Measurements from ENCODE around the gene PAQR9.
"Not testable (repeated sequence)": the region's sequence is repeated elsewhere in the genome, so short reads cannot be mapped to it uniquely, and the experiment has no call there.

The PAQR9 gene, protein sequence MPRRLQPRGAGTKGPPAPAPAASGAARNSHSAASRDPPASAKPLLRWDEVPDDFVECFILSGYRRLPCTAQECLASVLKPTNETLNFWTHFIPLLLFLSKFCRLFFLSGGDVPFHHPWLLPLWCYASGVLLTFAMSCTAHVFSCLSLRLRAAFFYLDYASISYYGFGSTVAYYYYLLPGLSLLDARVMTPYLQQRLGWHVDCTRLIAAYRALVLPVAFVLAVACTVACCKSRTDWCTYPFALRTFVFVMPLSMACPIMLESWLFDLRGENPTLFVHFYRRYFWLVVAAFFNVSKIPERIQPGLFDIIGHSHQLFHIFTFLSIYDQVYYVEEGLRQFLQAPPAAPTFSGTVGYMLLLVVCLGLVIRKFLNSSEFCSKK

DNA sequence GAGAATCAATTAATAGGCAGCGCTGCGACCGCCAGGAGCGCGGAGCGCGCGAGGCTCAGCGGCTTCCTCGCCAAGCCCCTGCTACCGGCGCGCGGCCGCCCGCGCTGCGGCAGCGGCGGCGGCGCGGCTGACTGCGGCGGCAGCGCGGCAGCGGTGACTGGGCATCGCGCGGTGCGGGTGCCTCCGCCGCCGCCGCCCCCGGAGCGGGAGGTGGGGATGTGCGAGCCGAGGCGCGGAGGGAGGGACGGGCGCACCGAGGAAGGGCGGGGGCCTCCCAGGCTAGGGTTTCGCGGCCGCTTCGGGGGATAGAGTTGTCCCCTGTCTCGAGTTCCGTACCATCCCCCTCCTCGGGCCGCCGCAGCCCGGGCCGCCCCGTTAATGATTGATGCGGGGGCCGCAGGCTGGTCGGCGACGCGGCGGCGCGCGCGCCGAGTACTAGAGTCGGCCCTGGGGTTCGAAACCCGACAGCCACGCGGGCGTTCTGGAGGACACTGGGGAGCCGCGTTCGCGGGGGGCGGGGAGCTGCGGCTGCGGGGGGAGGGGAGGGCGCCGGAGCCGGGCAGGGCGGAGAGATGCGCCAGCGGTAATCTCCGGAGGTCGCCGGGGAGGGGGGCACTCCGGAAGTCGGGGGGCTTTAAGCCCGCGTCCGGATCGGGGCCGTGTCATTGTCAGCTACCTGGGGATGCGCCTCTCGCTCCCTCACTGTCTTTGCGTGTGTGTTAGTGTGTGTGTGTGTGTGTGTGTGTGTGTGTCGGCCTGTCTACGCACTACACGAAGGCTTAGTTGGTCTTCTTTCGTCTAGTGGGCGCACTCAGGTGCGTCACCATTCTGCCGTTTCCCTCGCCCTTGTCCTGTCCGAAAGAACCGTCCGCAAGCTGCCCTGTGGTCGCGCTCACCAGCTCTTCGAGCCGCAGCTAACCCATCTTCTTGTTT, at the start of gene PAQR9:
PAQR9 (minus strand) TSS at position 159 of the 933 bp plus-strand sequence. CDS start 338 bp downstream, outside the sequence.
- no peak for DNase-seq

- no peak for DNase-seq
These were observed 48.2 kb upstream of the PAQR9 start for GRCh38 chr3:143011705-143012104.

GRCh38 chr3:143010024-143010423, 46.5 kb upstream of the PAQR9 start:
- no peak for DNase-seq

GRCh38 chr3:143004823-143005222, 41.3 kb upstream of the PAQR9 start:
- DNase-seq = no peak

DNA sequence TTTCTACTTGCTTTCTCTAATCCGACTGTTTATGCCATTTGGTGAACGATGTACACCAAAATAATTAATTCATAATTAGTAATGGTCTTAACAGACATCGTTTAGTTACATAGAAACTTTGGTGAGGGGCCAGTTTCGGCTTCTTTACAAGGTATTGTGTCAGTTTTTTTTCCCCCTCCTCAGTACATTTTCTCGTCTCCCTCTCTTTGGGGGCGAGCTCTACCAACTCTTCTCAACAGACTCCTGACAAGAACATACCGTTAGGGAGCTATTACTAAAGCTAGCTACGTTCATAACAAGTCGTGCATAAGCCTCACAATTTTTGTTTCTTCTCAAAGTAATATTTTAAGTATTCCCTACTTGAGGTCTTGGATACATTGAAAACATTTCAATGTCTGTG, 39.3 kb upstream of the PAQR9 start:
- no peak for DNase-seq

- DNase-seq = no peak
These were observed 38.7 kb upstream of the PAQR9 start for GRCh38 chr3:143002083-143002712.

- DNase-seq = peak; percentile 88
These were observed 38.1 kb upstream of the PAQR9 start, which contains the start of gene U2SURP for GRCh38 chr3:143001369-143002082. TSS of gene U2SURP (plus strand) at chr3:143001570. CDS start at chr3:143001629, 59 bp downstream.

DNA sequence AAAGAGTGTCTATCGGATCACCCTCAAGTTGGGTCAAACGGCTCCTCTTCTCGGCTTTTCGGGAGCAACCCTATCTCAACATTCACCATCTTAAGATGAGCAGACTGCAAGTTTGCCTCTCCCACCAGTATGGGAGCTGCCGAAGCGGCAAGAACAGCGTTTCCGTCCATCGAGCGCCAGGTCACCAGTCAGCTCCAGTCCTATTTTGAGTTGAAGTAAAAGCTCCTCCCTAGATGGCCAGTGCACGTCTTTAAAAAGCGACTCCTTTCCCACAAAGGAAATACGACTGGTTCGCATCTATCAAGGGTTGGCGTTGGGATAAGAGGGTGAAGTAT, 37.5 kb upstream of the PAQR9 start:
- DNase-seq = no peak

DNA sequence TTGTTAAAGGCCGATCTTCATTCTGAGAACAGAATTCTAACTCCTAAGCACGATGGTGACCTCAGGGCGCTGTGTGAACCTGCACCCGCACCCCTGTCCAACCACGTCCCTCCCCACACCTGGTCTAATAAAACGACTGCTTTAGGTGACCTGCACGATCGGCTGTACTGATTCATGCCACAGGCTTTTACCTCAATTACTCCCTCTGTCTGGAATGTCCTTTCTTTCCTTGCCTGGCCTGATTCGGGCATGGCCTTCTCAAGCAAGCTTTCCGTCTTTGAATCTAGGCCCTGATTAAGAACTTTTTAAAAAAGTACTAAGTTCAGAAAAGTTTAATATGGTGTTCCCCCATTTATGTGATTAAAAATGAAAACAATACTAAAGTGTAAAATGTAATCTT, 37.1 kb upstream of the PAQR9 start:
- DNase-seq = no peak

- DNase-seq = no peak
These were observed 36.4 kb upstream of the PAQR9 start for GRCh38 chr3:142999881-143000280.

DNA sequence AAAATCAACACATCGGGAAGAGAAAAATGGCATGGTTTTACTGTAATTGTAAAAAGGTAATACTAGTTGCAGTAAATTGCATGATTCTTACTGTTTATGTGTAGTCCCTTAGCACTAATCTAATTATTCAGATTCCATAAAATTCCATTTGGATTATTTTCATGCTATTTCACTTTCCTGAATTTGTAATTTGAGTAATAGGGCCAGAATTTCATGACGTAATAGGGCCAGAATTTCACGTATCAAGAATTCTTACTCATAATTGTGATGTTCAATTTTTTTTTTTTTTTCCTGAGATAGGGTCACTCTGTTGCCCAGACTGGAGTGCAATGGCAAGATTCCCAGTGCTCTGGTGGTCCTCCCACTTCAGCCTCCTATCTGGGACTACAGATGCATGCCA, 35.0 kb upstream of the PAQR9 start:
- no peak for DNase-seq

- DNase-seq = no peak
These were observed 33.9 kb upstream of the PAQR9 start for GRCh38 chr3:142997330-142997729.

GRCh38 chr3:142993958-142994442, 30.5 kb upstream of the PAQR9 start:
- peak; percentile 12 for DNase-seq

GRCh38 chr3:142992323-142992722, 28.8 kb upstream of the PAQR9 start:
- DNase-seq = no peak

DNA sequence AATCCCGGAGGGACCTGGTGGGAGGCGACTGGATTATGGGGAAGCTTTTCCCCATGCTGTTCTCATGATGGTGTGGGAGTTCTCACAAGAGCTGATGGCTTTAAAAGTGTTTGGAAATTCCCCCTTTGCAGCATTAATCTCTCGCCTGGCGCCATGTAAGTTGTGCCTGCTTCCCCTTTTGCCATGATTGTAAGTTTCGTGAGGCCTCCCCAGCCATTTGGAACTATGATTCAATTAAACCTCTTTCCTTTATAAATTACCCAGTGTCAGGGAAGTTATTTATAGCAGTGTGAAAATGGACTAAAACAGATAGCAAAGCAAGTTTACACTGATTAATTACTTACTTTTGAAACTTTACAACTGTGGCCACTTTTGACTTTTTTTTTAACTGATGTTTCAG, 27.2 kb upstream of the PAQR9 start:
- no peak for DNase-seq

- not testable (repeated sequence) for DNase-seq
These were observed 25.4 kb upstream of the PAQR9 start for GRCh38 chr3:142988826-142989225.

GRCh38 chr3:142988221-142988620, 24.7 kb upstream of the PAQR9 start:
- DNase-seq = not testable (repeated sequence)

- DNase-seq = no peak
These were observed 24.2 kb upstream of the PAQR9 start for GRCh38 chr3:142987707-142988106.

DNA sequence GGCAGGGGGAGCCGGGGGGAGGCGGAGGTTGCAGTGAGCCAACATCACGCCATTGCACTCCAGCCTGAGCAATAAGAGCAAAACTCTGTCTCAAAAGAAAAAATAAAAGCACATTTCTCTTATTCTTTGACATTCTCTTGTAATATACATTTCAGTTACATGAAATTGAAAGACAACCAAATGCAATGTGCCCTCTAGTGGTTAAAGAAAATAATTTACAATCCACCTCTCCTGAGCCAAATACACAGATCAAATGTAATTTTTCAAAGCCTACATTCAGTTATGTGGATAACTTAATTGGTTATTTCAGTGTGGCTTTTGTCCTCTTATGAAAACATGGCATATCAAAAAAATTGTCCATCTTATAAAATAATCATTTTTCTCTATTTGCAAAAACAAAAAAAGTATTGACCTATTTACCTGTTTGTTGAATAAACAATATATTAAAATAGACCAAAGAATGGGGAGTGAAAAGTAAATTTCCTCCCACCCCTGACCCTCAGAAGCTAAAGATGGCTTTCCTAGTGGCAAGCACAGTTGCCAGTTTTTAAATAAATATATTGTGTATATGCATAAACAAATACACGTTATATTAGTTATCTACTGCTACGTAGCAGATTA, 23.7 kb upstream of the PAQR9 start:
- DNase-seq = no peak

DNA sequence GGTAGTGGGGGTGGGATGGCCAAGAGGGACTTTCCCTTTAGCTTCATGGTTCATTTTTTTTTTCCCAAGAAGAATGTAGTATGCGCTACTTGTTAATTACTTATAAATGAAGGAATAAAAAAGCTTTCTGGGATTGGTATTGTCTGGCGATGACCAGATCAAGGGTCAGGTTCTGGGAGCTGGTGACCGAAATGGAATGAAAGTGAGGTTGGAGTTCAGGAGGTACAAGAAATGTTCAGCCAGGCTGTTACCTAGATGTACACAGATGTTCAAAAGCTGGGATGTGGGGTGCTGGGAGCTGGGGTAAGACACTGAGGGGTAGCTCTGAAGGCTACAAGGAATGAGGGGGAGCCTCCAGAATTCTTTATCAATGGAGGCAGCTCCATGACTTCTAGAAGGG, 20.8 kb upstream of the PAQR9 start:
- DNase-seq = no peak

DNA sequence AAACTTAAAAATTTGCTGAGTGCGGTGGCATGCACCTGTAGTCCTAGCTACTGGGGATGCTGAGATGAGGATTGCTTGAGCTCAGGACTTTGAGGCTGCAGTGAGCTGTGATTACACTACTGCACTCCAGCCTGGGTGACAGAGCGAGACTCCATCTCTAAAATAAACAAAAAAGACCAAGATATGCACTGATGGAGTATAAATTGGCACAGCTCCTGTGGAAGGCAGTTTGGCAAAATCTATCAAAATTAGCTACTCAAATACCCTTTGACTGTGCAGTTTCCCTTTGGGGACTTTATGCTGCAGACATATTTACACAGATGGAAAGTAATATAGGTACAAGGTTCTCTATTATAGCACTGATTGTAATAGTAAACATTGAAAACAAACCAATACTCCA, 19.8 kb upstream of the PAQR9 start:
- DNase-seq = no peak

Data from NCI-H1417 treated with DMSO at 0.1 percent for 48 hours (cell line).